ENCODE results near the gene C3orf70. TPM values are rescaled to one million over a fixed set of nuclear protein-coding genes. Genes with fewer than 3 reads are reported as not detected.
A peak's percentile ranks its signal among the peaks of the same experiment; 100 is the strongest.

The C3orf70 gene
- total RNA-seq, 1 experiment from 2014 or later: 2.1 TPM

DNA sequence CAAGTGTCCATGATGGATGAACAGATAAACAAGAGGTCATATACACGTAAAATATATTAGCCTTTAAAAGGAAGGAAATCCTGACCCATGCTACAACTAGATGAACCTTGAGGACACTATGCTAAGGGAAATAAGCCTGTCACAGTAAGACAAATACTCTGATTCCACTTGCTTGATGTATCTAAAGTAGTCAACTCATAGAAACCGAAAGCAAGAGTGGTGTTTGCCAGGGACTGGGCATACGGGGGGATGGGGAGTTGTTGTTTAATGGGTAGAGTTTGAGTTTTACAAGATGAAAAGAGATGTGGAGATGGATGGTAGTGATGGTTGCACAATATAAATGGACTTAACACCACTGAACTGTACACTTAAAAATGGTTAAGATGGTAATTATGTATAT lies 65.4 kb downstream of the C3orf70 start:
- no peak for DNase-seq (ENCODE audit: low spot score)

DNA sequence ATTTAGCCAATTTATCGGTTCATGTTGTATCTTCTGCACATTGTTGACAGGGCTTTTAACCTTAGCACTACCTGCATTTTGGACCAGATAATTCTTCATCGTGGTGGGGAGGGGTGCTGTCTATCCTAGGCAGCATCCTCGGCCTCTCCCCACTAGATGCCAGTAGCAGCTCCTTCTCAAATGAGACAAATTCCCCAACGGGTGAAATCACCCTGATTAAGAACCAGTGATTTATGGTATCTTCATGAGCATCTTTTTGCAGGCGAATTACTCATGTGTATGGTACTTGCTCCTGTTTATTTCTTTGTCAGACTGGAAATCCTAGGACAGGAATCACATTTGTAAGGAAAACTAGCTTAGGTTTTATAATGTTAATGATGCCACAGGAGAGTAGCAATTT lies 68.0 kb downstream of the C3orf70 start:
- DNase-seq (ENCODE audit: low spot score): peak; percentile 82

GRCh38 chr3:185084402-185084801 lies 68.5 kb downstream of the C3orf70 start:
- DNase-seq (ENCODE audit: low spot score): no peak

DNA sequence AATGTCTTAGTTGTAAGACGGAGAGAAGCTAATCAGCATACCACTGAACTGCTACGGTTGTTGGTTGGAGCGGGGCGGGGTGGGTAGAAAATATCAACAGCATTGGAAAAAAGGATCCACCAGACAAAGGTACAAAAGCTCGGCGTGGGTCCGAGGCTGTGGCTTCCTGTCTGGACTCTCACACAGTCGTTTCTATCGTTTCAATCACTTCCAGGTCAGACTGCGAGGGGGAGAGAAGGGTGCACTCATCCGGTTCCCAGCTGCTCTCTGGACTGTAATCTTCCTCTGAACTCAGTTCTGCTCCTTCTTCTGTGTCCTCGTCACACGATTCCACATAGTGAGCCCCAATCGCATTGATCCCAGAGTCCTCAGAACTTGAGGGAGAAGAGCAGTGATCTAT lies 70.0 kb downstream of the C3orf70 start:
- DNase-seq (ENCODE audit: low spot score): no peak

DNA sequence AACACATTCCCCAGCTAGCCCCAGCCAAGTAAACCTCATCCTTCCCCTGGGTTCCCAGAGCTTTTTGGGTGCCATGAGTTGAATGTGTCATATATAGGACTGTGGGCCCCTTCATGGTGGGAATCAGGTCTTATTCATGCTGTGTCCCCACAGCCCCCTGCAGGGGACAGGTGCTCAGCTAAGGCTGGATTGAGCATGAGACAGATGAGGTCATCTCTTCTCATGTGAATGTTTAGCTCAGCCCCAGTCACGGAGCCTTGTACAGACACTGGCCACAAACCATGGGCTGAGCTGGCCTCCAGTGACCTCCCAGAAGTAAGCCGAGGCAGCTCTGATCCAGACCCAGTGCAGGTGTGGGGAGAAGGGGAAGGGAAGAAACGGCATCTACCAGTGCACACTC lies 70.7 kb downstream of the C3orf70 start:
- no peak for DNase-seq (ENCODE audit: low spot score)

- DNase-seq (ENCODE audit: low spot score): no peak
Measured at GRCh38 chr3:185081521-185081920, 71.3 kb downstream of the C3orf70 start.

DNA sequence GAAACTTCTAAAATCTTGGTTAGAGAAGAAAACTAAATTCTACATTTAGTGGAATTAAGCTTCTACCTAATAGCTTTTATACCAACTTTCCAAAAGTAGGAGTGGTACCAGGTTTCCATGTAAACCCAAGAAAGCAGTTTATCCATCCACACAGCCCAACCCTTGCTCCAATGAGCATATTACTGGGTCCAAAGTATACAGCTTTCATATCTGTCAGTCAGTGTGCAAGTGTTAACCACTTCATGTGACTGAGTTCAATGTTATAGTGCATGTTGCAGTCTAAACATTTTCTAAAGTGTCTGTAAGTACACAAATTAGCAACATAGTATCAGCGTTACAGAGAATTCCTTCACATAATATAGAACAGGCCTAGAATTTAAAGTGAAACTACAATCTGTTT lies 73.2 kb downstream of the C3orf70 start:
- no peak for DNase-seq (ENCODE audit: low spot score)

DNA sequence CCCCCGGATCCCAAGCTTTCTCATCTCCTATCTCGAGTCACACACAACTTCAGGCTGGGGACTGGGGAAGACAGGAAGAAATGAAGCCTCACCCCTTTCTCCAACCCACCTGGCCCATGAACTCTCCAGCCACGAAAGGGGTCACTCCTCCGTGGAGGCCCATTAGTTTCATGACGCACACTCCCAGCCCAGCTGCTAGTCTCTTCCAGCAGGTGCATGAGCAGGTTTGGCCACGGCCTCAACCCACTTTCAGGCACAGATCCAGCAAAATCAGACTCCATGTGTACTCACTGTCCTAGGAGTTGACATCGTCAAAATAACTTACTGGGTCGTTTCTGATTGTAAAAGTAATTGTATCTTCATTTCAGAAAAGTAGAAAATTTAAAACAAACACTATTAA lies 76.6 kb downstream of the C3orf70 start:
- DNase-seq (ENCODE audit: low spot score): no peak

DNA sequence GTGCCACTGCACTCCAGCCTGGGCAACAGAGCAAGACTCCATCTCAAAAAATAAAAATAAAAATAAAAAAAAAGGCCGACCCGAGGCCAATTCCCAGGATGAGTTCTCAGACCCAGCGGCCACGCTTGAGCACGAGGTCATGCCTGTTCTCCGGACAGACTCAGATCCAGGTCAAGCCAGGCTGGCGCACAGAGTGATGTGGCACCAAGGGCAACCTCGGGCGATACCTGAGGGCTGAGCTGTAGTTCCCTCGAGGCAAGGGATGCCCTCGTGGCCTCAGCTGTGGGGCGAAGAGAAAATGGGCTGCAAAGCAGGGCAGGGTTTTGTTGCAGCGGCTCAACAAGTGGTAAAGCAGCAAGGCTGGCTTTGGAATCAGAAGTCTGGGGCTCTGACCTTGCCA lies 77.3 kb downstream of the C3orf70 start:
- DNase-seq (ENCODE audit: low spot score): no peak

DNA sequence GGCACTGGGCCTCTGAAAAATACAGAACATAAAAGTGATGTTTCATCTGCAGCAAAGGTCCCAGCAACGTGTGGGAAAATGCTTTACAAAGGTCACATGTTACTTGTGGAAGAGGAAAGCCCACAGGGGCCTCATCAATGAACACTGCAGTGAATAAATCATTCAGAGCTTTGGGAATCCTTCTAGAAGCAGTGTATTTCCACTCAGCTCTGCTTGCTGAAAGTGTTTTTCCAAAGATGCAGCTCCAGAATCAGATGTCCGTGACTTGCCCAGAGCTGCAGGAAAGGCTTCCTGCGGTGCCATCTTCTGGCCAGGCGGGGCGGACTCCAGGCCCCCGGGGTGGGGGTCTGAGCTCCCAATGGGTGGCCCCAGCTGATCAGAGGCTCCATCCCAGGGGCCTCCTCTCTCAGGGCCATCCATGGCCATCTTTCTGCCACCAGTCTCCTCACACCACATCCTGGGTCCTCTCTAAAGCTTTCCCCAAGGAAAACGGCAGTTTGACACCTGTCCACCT lies 81.5 kb downstream of the C3orf70 start:
- no peak for DNase-seq (ENCODE audit: low spot score)

GRCh38 chr3:185070491-185071286 lies 82.2 kb downstream of the C3orf70 start:
- DNase-seq (ENCODE audit: low spot score): peak; percentile 10

- DNase-seq (ENCODE audit: low spot score): no peak
Measured at GRCh38 chr3:185069037-185070030, 83.5 kb downstream of the C3orf70 start.

DNA sequence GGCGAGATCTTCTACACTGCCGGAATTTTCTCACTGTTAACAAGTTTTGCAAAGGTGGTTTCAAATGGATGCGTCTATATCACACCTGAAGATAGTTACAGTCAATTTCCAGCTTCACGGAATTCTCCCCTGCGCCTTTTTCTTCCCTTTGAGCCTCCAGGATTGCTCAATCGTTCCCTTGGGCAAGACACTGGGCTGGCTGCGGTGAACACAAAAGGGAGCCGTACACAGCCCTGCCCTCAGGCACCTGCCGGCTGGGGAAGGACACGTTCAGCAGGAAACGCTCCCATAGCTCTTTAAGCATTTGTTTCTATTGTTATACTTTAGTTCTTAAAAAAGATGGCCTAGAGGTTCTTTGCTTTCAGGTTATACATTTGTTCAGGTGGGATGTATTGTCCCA lies 85.7 kb downstream of the C3orf70 start:
- DNase-seq (ENCODE audit: low spot score): no peak

- DNase-seq (ENCODE audit: low spot score): no peak
Measured at GRCh38 chr3:185066251-185066650, 86.6 kb downstream of the C3orf70 start.

DNA sequence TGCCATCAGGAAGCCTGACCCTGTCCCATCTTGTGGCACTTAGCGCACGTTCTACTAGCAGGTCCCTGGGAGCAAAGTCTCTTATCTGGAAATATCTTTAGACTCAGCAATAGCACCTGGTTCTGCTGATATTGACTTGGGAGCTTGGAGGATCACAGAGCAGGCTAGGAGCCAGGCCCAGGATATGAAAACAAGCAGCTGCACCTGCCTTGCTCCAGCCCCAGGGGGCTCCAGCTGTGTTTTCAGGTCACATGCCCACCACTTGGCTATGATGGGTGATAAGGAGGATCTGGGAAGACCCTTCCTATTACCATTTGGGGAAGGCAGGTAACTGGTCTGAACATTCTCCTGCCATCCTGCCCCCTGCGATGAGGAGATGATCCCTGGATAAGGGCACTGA lies 87.8 kb downstream of the C3orf70 start:
- DNase-seq (ENCODE audit: low spot score): no peak

GRCh38 chr3:185063431-185063830 lies 89.4 kb downstream of the C3orf70 start:
- DNase-seq (ENCODE audit: low spot score): no peak

- no peak for DNase-seq (ENCODE audit: low spot score)
Measured at GRCh38 chr3:185062191-185062590, 90.7 kb downstream of the C3orf70 start.

DNA sequence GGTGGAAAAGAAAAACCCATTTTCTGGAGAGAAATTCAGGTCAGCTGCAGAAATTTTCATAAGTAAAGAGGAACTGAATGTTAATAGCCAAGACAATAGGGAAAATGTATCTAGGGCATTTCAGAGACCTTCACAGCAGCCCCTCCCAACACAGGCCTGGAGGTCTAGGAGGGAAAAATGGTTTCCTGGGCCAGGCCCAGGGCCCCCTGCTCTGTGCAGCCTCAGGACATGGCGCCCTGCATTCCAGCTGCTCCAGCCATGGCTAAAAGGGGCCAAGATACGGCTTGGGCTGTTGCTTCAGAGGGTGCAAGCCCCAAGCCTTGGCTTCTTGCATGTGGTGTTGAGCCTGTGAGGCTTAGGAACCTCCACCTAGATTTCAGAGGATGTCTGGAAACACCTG lies 92.2 kb downstream of the C3orf70 start:
- no peak for DNase-seq (ENCODE audit: low spot score)

- no peak for DNase-seq (ENCODE audit: low spot score)
Measured at GRCh38 chr3:185059766-185060165, 93.1 kb downstream of the C3orf70 start.

GRCh38 chr3:185058796-185059195 lies 94.1 kb downstream of the C3orf70 start:
- no peak for DNase-seq (ENCODE audit: low spot score)

DNA sequence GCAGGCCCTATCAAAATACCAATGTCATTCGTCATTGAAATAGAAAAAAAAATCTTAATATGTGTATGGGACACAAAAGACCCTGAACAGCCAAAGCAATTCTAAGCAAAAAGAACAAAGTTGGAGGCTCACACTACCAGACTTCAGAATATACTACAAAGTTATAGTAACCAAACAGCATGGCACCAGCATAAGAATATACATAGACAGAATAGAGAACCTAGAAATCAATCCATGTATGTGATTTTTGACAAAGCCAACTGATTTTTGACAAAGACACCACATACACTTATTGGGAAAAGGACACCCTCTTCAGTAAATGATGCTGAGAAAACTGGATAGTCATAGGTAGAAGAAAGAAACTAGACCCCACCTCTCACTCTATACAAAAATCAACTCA lies 95.0 kb downstream of the C3orf70 start:
- DNase-seq (ENCODE audit: low spot score): no peak

GRCh38 chr3:185056908-185057307 lies 96.0 kb downstream of the C3orf70 start:
- DNase-seq (ENCODE audit: low spot score): no peak

- DNase-seq (ENCODE audit: low spot score): no peak
Measured at GRCh38 chr3:185052631-185053030, 100.2 kb downstream of the C3orf70 start.
